Spleen (tissue), 7 donors: ENCODE results near the gene AGBL3.

Experiments
- POLR2A ChIP-seq, 3 donors: fragments of 450-650 bp; IDR thresholded peaks; one replicate each; pipeline ENCODE4 v1.5.1; 2017; ENCODE audit warnings: antibody characterized with exemption in 3 of 3, mild to moderate bottlenecking in 1 of 3
- POLR2AphosphoS5 ChIP-seq, 3 donors: sonication (generic); formaldehyde crosslinking; IDR thresholded peaks; one replicate each; pipeline ENCODE4 v1.5.1; 2017; ENCODE audit warnings: antibody characterized with exemption in 3 of 3
- TF ChIP-seq, protein P1 (sequence below), 11 experiments: fragments of 200-600 bp in 7 of 11; fragments of 450-650 bp in 4 of 11; sonication (generic) in 4 of 11; IDR thresholded peaks in 8 of 11; conservative IDR thresholded peaks in 3 of 11; 1 replicate in 7 of 11; 2 replicates in 4 of 11; pipeline versions ENCODE4 v1.4.0 to v1.8.0; 2016 to 2021; ENCODE audit warnings: antibody characterized with exemption in 11 of 11, inconsistent platforms in 4 of 11, mild to moderate bottlenecking in 1 of 11
- donor health status: DM: no; HTN: no; CAD: no; lungs with moderate emphysema.
- donor health status: DM: no; HTN: no; CAD: no.
- donor health status: DM: no; HTN: no; CAD: no.

GRCh38 chr7:134988161-134988560 is 1.9 kb downstream of the AGBL3 start:
- TF ChIP-seq, protein P1, sequence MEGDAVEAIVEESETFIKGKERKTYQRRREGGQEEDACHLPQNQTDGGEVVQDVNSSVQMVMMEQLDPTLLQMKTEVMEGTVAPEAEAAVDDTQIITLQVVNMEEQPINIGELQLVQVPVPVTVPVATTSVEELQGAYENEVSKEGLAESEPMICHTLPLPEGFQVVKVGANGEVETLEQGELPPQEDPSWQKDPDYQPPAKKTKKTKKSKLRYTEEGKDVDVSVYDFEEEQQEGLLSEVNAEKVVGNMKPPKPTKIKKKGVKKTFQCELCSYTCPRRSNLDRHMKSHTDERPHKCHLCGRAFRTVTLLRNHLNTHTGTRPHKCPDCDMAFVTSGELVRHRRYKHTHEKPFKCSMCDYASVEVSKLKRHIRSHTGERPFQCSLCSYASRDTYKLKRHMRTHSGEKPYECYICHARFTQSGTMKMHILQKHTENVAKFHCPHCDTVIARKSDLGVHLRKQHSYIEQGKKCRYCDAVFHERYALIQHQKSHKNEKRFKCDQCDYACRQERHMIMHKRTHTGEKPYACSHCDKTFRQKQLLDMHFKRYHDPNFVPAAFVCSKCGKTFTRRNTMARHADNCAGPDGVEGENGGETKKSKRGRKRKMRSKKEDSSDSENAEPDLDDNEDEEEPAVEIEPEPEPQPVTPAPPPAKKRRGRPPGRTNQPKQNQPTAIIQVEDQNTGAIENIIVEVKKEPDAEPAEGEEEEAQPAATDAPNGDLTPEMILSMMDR (IDR thresholded peaks at IDR 0.05 in 8 of 11, conservative IDR thresholded peaks at IDR 0.05 in 3 of 11) = no peak
- no peak for TF ChIP-seq POLR2A (IDR thresholded peaks at IDR 0.05)
- no peak for TF ChIP-seq POLR2AphosphoS5 (IDR thresholded peaks at IDR 0.05)
